ENCODE data around the gene TRIP6. TPM values are rescaled to one million over a fixed set of nuclear protein-coding genes. Genes with fewer than 3 reads are reported as not detected.

The TRIP6 gene
- total and polyA plus RNA-seq, 2 donors (not counting 3 experiments of a cell fraction or from before 2014, with no cell fraction given): 90.3 TPM

DNA sequence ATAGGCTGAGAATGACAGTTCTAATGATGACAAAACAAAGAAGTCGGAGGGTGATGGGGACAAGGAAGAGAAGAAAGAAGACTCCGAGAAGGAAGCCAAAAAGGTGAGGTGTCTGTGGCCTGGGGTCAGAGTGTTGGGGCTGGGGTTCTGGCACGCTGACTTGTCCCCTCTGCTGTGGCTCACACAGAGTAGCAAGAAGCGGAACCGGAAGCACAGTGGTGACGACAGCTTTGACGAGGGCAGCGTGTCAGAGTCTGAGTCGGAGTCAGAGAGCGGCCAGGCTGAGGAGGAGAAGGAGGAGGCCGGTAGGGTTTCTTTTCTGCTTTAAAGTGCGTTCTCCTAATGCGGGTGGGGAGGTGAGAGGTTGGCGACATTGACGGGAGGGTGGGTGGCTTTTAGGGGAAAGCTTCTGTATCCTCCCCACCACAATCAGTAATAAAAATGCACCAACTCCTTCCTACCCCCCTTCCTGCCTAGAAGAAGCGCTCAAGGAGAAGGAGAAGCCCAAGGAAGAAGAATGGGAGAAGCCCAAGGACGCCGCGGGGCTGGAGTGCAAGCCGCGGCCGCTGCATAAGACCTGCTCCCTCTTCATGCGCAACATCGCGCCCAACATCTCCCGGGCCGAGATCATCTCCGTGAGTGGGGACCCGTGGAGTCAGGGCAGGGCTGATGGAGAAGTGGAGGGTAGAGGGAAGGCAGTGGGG lies 17.7 kb downstream of the TRIP6 start:
- ChIA-PET POLR2A (no interaction called here), CTCF (interaction anchor here (1.5 kb wide), 1 partner anchor 33 kb away, joined by 4 read pairs; the partner anchor contains the start of gene SLC12A9)
- H3K9me1 ChIP-seq (replicated peaks; ENCODE audit: control insufficient read depth, extremely low read depth, insufficient read depth, low read length): no peaks in the 10 kb centered on the region
- no peaks in the 10 kb centered on the region for H3K27me3 ChIP-seq (ENCODE audit: control insufficient read depth in 2 of 2, insufficient read depth in 2 of 2, low read length in 2 of 2)
- no peak overlapping the region for H3K9ac ChIP-seq (replicated peaks; ENCODE audit: extremely low read depth, insufficient read depth, low read length)
- intact Hi-C loops (cut with micrococcal nuclease): no loop called here
- H3K27ac ChIP-seq (ENCODE audit: insufficient read depth, low read depth, low read length): no peak overlapping the region
- peaks cover 35% of the 10 kb centered on the region for H3K79me2 ChIP-seq (ENCODE audit: control insufficient read depth, insufficient read depth, low read length)
- H2AFZ ChIP-seq (ENCODE audit: low read depth, low read length): no peak overlapping the region
- peaks cover 23 to 67% of the 10 kb centered on the region in 2 experiments for H3K36me3 ChIP-seq (ENCODE audit: control insufficient read depth in 2 of 2, extremely low read depth in 1 of 2, insufficient read depth in 2 of 2, low read length in 2 of 2)
- peaks cover 24% of the 10 kb centered on the region for H3K4me1 ChIP-seq (ENCODE audit: control insufficient read depth, extremely low read depth, insufficient read depth, low read length)
- dilution Hi-C loops (cut with MboI; ENCODE audit: extremely low pct_ligation_motif_present, low sequenced_read_pairs): no loop called here
- H4K20me1 ChIP-seq (replicated peaks; ENCODE audit: control insufficient read depth, extremely low read depth, insufficient read depth, low read length): no peaks in the 10 kb centered on the region
- no peak for FAIRE-seq
- H3K4me3 ChIP-seq (replicated peaks in 1 of 3; ENCODE audit: insufficient read depth in 1 of 3, low read depth in 1 of 3, low read length in 3 of 3): no peak overlapping the region
- no peak for TF ChIP-seq EZH2 (IDR thresholded peaks at IDR 0.05; ENCODE audit: borderline replicate concordance, low read depth, low read length, severe bottlenecking)
- TF ChIP-seq POLR2AphosphoS5 (IDR thresholded peaks at IDR 0.05; ENCODE audit: insufficient read depth, low read depth, low read length): no peak
- TF ChIP-seq, protein P1, sequence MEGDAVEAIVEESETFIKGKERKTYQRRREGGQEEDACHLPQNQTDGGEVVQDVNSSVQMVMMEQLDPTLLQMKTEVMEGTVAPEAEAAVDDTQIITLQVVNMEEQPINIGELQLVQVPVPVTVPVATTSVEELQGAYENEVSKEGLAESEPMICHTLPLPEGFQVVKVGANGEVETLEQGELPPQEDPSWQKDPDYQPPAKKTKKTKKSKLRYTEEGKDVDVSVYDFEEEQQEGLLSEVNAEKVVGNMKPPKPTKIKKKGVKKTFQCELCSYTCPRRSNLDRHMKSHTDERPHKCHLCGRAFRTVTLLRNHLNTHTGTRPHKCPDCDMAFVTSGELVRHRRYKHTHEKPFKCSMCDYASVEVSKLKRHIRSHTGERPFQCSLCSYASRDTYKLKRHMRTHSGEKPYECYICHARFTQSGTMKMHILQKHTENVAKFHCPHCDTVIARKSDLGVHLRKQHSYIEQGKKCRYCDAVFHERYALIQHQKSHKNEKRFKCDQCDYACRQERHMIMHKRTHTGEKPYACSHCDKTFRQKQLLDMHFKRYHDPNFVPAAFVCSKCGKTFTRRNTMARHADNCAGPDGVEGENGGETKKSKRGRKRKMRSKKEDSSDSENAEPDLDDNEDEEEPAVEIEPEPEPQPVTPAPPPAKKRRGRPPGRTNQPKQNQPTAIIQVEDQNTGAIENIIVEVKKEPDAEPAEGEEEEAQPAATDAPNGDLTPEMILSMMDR (IDR thresholded peaks at IDR 0.05; ENCODE audit: extremely low read depth in 1 of 2, insufficient read depth in 1 of 2, low read depth in 1 of 2, low read length in 2 of 2): no peak
- no peak for DNase-seq (ENCODE audit: low read depth, low spot score)
- BruUV-seq (replicated peaks): no TSS peak
- H3K4me2 ChIP-seq (ENCODE audit: insufficient read depth, low read length): no peak overlapping the region
- no peaks in the 10 kb centered on the region for H3K9me3 ChIP-seq (replicated peaks; ENCODE audit: control insufficient read depth, insufficient read depth, low read length)
